Umbilical cord (tissue), 2 donors: Measurements from ENCODE around the gene DUS4L. TPM values are rescaled to one million over a fixed set of nuclear protein-coding genes. Genes with fewer than 3 reads are reported as not detected.

Source experiments
- DNase-seq: peaks from one replicate; pipeline ENCODE4 v3.0.0-alpha.2; 2015; ENCODE audit warnings: low spot score
- total RNA-seq: library from RNA; depleted of rRNA; stranded (reverse); fragments of >200 nt; gene quantifications from one replicate; pipeline ENCODE4 v1.2.3, GENCODE V29; 2014; ENCODE audit warnings: low replicate concordance; ENCODE audit not compliant: insufficient read depth

The DUS4L gene
- total RNA-seq, 1 donor from 2014 or later: 30.8 TPM

DNA sequence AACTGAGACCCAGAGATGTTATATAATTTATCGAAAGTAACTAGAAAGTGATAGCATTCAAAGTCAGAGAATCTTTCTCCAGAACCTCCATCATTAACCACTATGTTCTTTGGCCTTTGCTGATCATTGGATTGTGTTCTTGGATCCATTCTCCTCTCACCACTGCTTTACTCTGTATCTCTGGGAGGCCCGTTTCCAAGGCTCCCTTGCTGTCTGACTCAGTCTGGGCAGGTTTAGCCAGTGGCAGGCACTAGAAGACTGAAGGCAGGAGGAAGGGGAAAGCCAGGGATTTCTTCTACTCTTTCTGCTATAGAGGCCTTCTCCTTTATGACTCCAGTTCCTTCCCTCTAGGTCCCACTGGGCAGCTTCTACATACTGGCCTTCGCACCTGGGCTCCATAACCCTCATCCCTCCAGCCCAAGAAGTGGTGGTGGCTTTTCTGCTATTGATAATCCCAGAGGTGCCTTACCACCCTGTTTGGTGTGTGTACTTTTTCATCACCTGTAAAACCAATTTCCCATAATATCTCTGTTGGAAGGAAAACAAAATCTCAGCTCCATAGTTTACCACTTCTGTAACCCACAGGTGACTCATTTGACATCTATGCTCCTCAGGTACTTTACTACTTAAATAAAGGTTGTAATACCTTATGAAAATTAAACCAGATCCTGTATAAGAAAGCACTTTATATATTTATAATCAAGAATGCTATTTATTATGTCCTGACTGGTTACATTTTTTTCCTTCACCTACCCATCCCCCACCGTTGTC is 52.3 kb downstream of the DUS4L start:
- no peak for DNase-seq

DNA sequence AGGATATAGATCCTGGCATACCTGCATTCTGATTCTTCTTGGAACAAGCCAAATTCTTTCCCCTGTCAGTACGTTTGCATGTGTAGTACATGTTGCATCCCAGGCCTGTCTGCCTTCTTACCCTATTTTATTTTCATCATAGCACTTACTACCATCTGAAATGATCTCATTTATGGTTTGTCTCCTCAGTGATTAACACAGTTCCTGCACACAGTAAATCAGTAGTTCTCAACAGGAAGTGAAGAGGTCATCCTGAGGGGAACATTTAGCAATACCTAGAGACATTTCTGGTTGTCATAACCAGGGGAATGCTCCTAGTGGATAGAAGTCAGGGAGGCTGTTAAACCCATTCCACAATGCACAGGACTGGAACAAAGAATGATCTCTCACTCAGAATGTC is 58.7 kb downstream of the DUS4L start:
- no peak for DNase-seq

DNA sequence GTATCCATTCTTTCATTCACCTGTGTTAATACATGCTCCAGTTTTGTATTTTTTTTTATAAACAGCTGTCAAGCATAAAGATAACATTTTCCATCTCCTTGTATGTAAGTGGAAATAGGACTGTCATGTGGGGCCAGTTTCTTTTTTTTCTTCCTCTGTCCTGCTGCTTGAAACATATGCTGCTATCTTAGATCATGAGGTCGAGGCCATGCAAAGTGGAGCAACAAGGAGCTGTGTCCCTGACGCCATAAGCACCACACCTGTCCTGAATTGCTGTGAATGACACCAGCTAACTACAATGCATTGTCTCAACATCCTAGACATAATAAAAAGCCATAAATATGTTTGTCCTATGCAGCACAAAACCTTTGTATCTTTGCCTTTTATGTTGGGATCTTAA is 59.1 kb downstream of the DUS4L start:
- DNase-seq: no peak

GRCh38 chr7:107627002-107627401 is 63.2 kb downstream of the DUS4L start:
- no peak for DNase-seq

Other genes with a start within 250 kb of the DUS4L start
- gene GPR22, start 93.9 kb upstream of the DUS4L start, total RNA-seq: 7.0 TPM
- 75.4 TPM for gene COG5, start 51 bp upstream of the DUS4L start, total RNA-seq
- 50.6 TPM for gene BCAP29, start 16.3 kb downstream of the DUS4L start, total RNA-seq
- 0.24 TPM for gene SLC26A4, start 96.9 kb downstream of the DUS4L start, total RNA-seq
- 20.0 TPM for gene CBLL1, start 180.2 kb downstream of the DUS4L start, total RNA-seq
- gene SLC26A3, start 239.3 kb downstream of the DUS4L start, total RNA-seq: 6.3 TPM